Measurements from ENCODE around the gene GARIN5B. TPM values are rescaled to one million over a fixed set of nuclear protein-coding genes. Genes with fewer than 3 reads are reported as not detected.

GARIN5B gene
- total RNA-seq, 1 donor from 2014 or later = not detected

DNA sequence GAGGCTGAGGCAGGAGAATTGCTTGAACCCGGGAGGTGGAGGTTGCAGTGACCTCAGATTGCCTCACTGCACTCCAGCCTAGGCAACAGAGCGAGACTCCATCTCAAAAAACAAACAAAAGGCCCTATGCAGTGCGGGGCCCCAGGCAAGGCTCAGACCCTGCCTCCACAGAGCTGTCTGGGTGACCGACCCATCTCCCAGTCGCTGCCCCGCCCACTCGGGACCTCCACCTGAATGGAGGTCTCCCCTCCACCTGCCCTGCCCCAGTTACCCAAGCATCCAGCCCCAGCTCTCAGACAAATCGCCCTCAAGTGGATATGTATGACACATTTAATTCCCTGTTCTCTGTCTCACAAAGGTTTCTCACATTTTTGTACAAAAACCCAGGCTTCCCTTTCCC is 2.2 kb upstream of the GARIN5B start:
- H3K27me3 ChIP-seq (ENCODE audit: low read depth) = peaks cover 75% of the 10 kb centered on the region

DNA sequence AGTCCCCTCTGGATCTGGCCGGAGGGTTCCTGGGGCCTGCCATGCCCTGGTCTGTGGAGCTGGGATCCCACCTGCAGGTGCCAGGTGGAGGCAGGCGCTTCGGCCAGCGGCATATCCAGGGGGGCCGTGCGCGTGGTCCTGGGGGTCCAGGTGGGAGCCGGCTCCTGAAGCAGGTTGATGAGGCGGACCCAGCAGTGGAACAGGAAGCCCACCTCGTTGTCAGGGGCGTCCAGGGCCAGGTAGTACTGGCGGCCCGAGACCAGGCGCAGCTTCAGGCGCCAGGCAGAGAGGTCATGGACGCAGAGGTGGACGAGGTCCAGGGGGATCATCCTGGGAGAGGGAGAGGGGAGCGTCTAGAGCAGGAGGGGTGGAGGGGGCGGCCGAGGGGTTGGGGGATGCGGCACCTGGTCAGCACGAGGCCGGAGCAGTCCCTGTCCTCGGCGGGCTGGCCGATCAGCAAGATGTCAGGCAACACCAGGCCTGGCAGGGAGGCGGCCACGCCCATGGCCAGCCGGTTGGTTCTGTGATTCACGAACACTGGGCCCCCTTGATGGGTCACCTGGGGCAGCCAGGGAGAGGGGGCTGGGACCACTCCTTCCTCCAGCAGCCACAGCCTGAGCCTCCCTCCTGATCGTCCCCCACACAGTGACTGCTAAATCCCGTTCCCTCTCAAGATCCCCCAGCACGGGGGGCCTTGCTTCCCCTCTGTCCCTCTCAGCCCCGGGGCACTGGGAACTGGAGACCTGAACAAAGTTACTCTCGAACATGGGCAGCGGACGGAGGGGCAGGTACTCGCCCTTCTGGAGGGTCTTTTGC is 678 bp downstream of the GARIN5B start:
- Histone ChIP-seq H3K27ac (replicated peaks) (no peak overlapping the region), H3K36me3 (no peaks in the 10 kb centered on the region), H3K4me3 (no peak overlapping the region), H3K9me3 (replicated peaks) (no peaks in the 10 kb centered on the region), H3K4me1 (no peaks in the 10 kb centered on the region), H3K27me3 (ENCODE audit: low read depth) (peaks cover 70% of the 10 kb centered on the region)
- TF ChIP-seq, protein P1, sequence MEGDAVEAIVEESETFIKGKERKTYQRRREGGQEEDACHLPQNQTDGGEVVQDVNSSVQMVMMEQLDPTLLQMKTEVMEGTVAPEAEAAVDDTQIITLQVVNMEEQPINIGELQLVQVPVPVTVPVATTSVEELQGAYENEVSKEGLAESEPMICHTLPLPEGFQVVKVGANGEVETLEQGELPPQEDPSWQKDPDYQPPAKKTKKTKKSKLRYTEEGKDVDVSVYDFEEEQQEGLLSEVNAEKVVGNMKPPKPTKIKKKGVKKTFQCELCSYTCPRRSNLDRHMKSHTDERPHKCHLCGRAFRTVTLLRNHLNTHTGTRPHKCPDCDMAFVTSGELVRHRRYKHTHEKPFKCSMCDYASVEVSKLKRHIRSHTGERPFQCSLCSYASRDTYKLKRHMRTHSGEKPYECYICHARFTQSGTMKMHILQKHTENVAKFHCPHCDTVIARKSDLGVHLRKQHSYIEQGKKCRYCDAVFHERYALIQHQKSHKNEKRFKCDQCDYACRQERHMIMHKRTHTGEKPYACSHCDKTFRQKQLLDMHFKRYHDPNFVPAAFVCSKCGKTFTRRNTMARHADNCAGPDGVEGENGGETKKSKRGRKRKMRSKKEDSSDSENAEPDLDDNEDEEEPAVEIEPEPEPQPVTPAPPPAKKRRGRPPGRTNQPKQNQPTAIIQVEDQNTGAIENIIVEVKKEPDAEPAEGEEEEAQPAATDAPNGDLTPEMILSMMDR (IDR thresholded peaks at IDR 0.05; ENCODE audit: borderline replicate concordance) = no peak
- intact Hi-C loops (cut with micrococcal nuclease) = no loop called here
- DNase-seq = no peak

More for the DNA sequence above, 2.2 kb upstream of the GARIN5B start:
- DNase-seq = no peak
- H3K9me3 ChIP-seq (replicated peaks) = no peaks in the 10 kb centered on the region
- H3K27ac ChIP-seq (replicated peaks) = no peak overlapping the region
- intact Hi-C loops (cut with micrococcal nuclease) = no loop called here
- TF ChIP-seq, protein P1 (IDR thresholded peaks at IDR 0.05; ENCODE audit: borderline replicate concordance) = no peak
- H3K36me3 ChIP-seq = no peaks in the 10 kb centered on the region
- H3K4me3 ChIP-seq = no peak overlapping the region
- peaks cover 16% of the 10 kb centered on the region for H3K4me1 ChIP-seq

DNA sequence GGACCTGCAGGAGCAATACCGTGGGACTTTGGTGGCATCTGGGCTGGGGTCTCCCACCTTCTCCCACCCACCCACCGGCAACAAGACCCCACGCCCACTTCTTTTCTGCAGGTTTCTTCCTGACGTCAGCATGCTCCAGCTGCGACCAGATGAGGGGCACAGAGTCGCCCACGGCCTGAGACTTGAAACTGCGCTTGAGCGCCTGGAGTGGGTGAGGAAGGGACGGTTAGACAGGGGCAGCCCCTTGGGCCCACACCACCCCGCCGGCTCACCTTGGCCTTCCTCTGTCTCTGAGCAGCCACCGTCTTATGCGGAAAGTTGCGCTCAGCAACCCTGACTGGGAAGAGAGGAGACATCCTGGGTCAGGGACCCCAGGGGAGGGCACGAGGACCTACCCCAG is 2.2 kb downstream of the GARIN5B start:
- peaks cover 70% of the 10 kb centered on the region for H3K27me3 ChIP-seq (ENCODE audit: low read depth)
- H3K9me3 ChIP-seq (replicated peaks) = no peaks in the 10 kb centered on the region
- no peak overlapping the region for H3K27ac ChIP-seq (replicated peaks)
- TF ChIP-seq, protein P1 (IDR thresholded peaks at IDR 0.05; ENCODE audit: borderline replicate concordance) = no peak
- no peak overlapping the region for H3K4me3 ChIP-seq
- H3K4me1 ChIP-seq = no peaks in the 10 kb centered on the region
- DNase-seq = no peak
- intact Hi-C loops (cut with micrococcal nuclease) = no loop called here
- no peaks in the 10 kb centered on the region for H3K36me3 ChIP-seq

DNA sequence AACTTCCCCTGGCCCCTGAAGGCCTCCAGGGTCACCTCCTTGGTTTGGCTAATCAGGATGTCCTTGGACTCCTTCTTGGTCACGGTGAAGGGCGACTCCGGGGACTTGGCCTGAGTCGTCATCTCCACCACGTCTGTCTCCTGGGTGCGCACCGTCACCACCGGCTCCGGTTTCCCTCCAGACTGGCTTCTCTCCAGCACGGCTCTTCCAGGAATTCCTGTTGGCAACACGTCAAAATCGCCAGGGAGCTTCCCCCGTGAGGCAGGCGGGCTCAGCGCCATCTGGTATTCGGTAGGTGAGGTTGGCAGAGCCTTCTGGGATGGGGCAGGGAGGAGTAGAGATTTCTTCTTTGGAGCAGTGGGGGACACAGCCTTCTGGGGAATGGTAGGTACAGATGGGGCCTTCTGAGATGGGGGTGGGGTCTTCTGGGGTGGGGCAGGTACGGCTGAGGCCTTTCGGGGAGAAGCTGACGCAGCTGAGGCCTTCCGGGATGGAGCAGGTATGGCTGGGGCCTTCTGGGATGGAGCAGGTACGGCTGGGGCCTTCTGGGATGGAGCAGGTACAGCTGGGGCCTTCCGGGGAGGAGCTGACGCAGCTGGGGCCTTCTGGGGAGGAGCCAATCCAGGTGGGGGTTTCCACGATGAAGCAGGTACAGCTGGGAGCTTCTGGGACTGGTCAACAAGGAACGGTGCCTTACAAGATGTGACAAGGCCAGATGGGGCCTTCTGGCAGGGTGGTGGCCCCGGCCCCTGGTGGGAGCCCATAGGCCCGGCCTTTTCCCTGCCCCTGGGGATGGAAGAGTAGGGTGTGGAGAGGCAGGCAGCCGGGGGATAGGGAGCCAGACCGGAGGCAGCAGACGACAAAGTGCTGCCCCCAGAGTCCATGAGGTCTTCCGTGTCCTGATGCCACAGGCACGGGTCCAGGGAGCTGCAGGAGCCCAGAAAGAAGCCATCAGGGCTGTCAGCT is 3.8 kb downstream of the GARIN5B start:
- Histone ChIP-seq H3K9me3 (replicated peaks) (no peaks in the 10 kb centered on the region), H3K4me3 (no peak overlapping the region), H3K36me3 (no peaks in the 10 kb centered on the region), H3K27me3 (ENCODE audit: low read depth) (peaks cover 70% of the 10 kb centered on the region), H3K4me1 (peaks cover 6% of the 10 kb centered on the region), H3K27ac (replicated peaks) (no peak overlapping the region)
- TF ChIP-seq, protein P1 (IDR thresholded peaks at IDR 0.05; ENCODE audit: borderline replicate concordance) = no peak
- intact Hi-C loops (cut with micrococcal nuclease) = no loop called here
- DNase-seq = no peak

DNA sequence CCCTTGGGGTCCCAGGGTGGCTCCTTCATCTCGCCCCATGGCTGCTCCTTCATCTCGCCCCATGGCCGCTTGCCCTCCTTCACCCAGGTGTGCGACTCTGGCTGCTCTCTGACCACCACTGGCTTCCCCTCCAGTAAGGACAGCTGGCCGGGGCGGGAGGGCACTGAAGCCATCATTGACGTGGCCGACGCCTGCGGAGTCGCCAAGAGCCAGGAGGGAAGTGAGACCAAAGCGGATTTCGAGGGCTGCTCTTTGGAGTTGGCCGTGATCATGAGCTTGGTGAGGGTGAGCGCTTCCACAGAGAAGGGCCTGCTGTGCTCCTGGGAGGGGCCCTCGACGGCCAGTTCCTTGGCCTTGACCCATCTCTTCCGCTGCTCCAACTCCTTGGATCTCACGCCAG is 4.6 kb downstream of the GARIN5B start:
- peaks cover 76% of the 10 kb centered on the region for H3K27me3 ChIP-seq (ENCODE audit: low read depth)
- intact Hi-C loops (cut with micrococcal nuclease) = no loop called here
- H3K4me3 ChIP-seq = no peak overlapping the region

More for the DNA sequence above, 4.6 kb downstream of the GARIN5B start:
- DNase-seq = no peak
- peaks cover 14% of the 10 kb centered on the region for H3K4me1 ChIP-seq
- H3K27ac ChIP-seq (replicated peaks) = no peak overlapping the region
- TF ChIP-seq, protein P1 (IDR thresholded peaks at IDR 0.05; ENCODE audit: borderline replicate concordance) = no peak
- no peaks in the 10 kb centered on the region for H3K9me3 ChIP-seq (replicated peaks)
- no peaks in the 10 kb centered on the region for H3K36me3 ChIP-seq

Measured in left ventricle myocardium inferior (tissue), 1 donor.